ENCODE results near the gene MXD1. TPM values are rescaled to one million over a fixed set of nuclear protein-coding genes. Genes with fewer than 3 reads are reported as not detected.
"Not testable (repeated sequence)": the region's sequence is repeated elsewhere in the genome, so short reads cannot be mapped to it uniquely, and the experiment has no call there.

The MXD1 gene
- total and polyA plus RNA-seq, 2 of the 4 experiments (the other 2 are of a cell fraction): 2.0 to 3.7 TPM

GRCh38 chr2:69890881-69891280 lies 24.0 kb upstream of the MXD1 start:
- intact Hi-C loops (cut with micrococcal nuclease) (no loop called here), dilution Hi-C loops (cut with HindIII; ENCODE audit: low sequenced_read_pairs, unreplicated experiment) (no loop called here), in situ Hi-C loops (cut with MboI; ENCODE audit: low sequenced_read_pairs) (no loop called here)
- Histone ChIP-seq H2BK120ac (ENCODE audit: low read depth, low read length) (no peak overlapping the region), H3K56ac (ENCODE audit: extremely low read depth, insufficient read depth, low read length) (no peak overlapping the region), H2BK20ac (ENCODE audit: low read depth, low read length) (no peak overlapping the region), H4K5ac (ENCODE audit: low read depth, low read length) (no peak overlapping the region), H3K14ac (replicated peaks; ENCODE audit: low read depth, low read length) (no peak overlapping the region), H3K4ac (ENCODE audit: low read depth, low read length) (no peak overlapping the region), H3K9ac (ENCODE audit: low read depth, low read length) (no peak overlapping the region), H3K9me1 (ENCODE audit: insufficient read depth, low read length) (no peaks in the 10 kb centered on the region), H4K91ac (ENCODE audit: insufficient read depth, low read depth, low read length) (no peak overlapping the region), H2BK15ac (ENCODE audit: low read depth, low read length) (no peak overlapping the region), H2BK5ac (ENCODE audit: low read depth, low read length, poor library complexity, severe bottlenecking) (no peak overlapping the region), H4K20me1 (ENCODE audit: insufficient read depth, low read length) (no peaks in the 10 kb centered on the region; the same call in 1 of the 2 replicates), H3K4me3 (ENCODE audit: insufficient read depth, low read depth, low read length) (no peak overlapping the region), H2AFZ (replicated peaks; ENCODE audit: low read length, poor library complexity) (no peak overlapping the region), H3K23ac (ENCODE audit: low read depth, low read length) (no peak overlapping the region), H2AK5ac (ENCODE audit: low read depth, low read length) (no peak overlapping the region), H3K36me3 (ENCODE audit: control insufficient read depth, insufficient read depth, low read length) (peaks cover 3% of the 10 kb centered on the region), H2AK9ac (replicated peaks; ENCODE audit: low read depth, low read length, poor library complexity) (no peak overlapping the region), H3K9me3 (ENCODE audit: control insufficient read depth, insufficient read depth, low read length) (peaks cover 2% of the 10 kb centered on the region; the same call in 1 of the 2 replicates), H3K27me3 (ENCODE audit: control insufficient read depth, insufficient read depth, low read length) (no peaks in the 10 kb centered on the region), H3K4me2 (ENCODE audit: low read depth, low read length) (no peak overlapping the region), H3K79me1 (ENCODE audit: low read depth in 1 of 2, low read length in 2 of 2) (peaks cover 11 to 21% of the 10 kb centered on the region in 2 experiments; a peak in 2 of 4 replicates), H3K4me1 (ENCODE audit: control insufficient read depth, insufficient read depth, low read length) (peaks cover 4% of the 10 kb centered on the region; the same call in 1 of the 2 replicates), H3K18ac (ENCODE audit: low read depth, low read length) (no peak overlapping the region), H3K27ac (ENCODE audit: insufficient read depth, low read length) (no peak overlapping the region), H4K8ac (ENCODE audit: low read depth in 2 of 2, low read length in 2 of 2) (no peak overlapping the region)
- ATAC-seq (ENCODE audit: low read depth): no peak
- no CpG with 5 or more reads among the region's 1 CpG for WGBS, 2 experiments (ENCODE audit: extremely low coverage in 2 of 2, insufficient read length in 1 of 2)
- DNase-seq: no peak
- CTCF ChIA-PET: no interaction called here
- no TSS peak for BruUV-seq (replicated peaks)
- POLR2A ChIA-PET (ENCODE audit: unreplicated experiment): no interaction called here
- TF ChIP-seq FOS (IDR thresholded peaks at IDR 0.05; ENCODE audit: low read depth, low read length) (no peak), CHD1 (IDR thresholded peaks at IDR 0.05; ENCODE audit: low read depth, low read length) (no peak), MAFK (IDR thresholded peaks at IDR 0.05; ENCODE audit: low read depth, low read length) (no peak), MXI1 (IDR thresholded peaks at IDR 0.05; ENCODE audit: borderline replicate concordance, low read depth, low read length) (no peak), SMC3 (IDR thresholded peaks at IDR 0.05; ENCODE audit: low read depth, low read length) (no peak), RAD21 (IDR thresholded peaks at IDR 0.05; ENCODE audit: low read length) (no peak), NFE2L2 (IDR thresholded peaks at IDR 0.05; ENCODE audit: low read depth, low read length) (no peak), ELK1 (IDR thresholded peaks at IDR 0.05; ENCODE audit: borderline replicate concordance, low read depth, low read length) (no peak)

GRCh38 chr2:69892838-69893424 lies 22.0 kb upstream of the MXD1 start:
- H3K4me3 ChIP-seq (ENCODE audit: insufficient read depth, low read depth, low read length); H3K4ac ChIP-seq (ENCODE audit: low read depth, low read length); H3K23ac ChIP-seq (ENCODE audit: low read depth, low read length); ATAC-seq (ENCODE audit: low read depth); H3K18ac ChIP-seq (ENCODE audit: low read depth, low read length); H3K36me3 ChIP-seq (ENCODE audit: control insufficient read depth, insufficient read depth, low read length); BruUV-seq (replicated peaks); H2AFZ ChIP-seq (replicated peaks; ENCODE audit: low read length, poor library complexity); H2BK120ac ChIP-seq (ENCODE audit: low read depth, low read length); H2BK15ac ChIP-seq (ENCODE audit: low read depth, low read length); H2AK5ac ChIP-seq (ENCODE audit: low read depth, low read length); H2AK9ac ChIP-seq (replicated peaks; ENCODE audit: low read depth, low read length, poor library complexity); H3K4me2 ChIP-seq (ENCODE audit: low read depth, low read length); H3K27ac ChIP-seq (ENCODE audit: insufficient read depth, low read length); H3K4me1 ChIP-seq (ENCODE audit: control insufficient read depth, insufficient read depth, low read length); H3K56ac ChIP-seq (ENCODE audit: extremely low read depth, insufficient read depth, low read length); POLR2A ChIA-PET (ENCODE audit: unreplicated experiment); H4K20me1 ChIP-seq (ENCODE audit: insufficient read depth, low read length); H3K9me3 ChIP-seq (ENCODE audit: control insufficient read depth, insufficient read depth, low read length); H3K14ac ChIP-seq (replicated peaks; ENCODE audit: low read depth, low read length); DNase-seq; H3K9ac ChIP-seq (ENCODE audit: low read depth, low read length); H3K9me1 ChIP-seq (ENCODE audit: insufficient read depth, low read length); dilution Hi-C loops (cut with HindIII; ENCODE audit: low sequenced_read_pairs, unreplicated experiment); H2BK20ac ChIP-seq (ENCODE audit: low read depth, low read length); H2BK5ac ChIP-seq (ENCODE audit: low read depth, low read length, poor library complexity, severe bottlenecking); in situ Hi-C loops (cut with MboI; ENCODE audit: low sequenced_read_pairs); H4K91ac ChIP-seq (ENCODE audit: insufficient read depth, low read depth, low read length); H3K27me3 ChIP-seq (ENCODE audit: control insufficient read depth, insufficient read depth, low read length): not testable (repeated sequence)
- peak overlapping the region; percentile 97 to 98 for H4K8ac ChIP-seq (ENCODE audit: low read depth in 2 of 2, low read length in 2 of 2)
- intact Hi-C loops (cut with micrococcal nuclease): loop anchor here (2.0 kb wide), 1 partner anchor 168 kb away; no protein-coding TSS in a partner anchor
- H3K79me1 ChIP-seq (ENCODE audit: low read depth in 1 of 2, low read length in 2 of 2): peaks cover 11 to 30% of the 10 kb centered on the region in 2 experiments; a peak in 2 of 4 replicates
- peak overlapping the region; percentile 77 for H4K5ac ChIP-seq (ENCODE audit: low read depth, low read length)
- CTCF ChIA-PET: interaction anchor here (1.1 to 1.2 kb wide), 2 partner anchors 10 to 168 kb away, joined by 3 to 7 read pairs; no protein-coding TSS in a partner anchor
- no CpG with 5 or more reads among the region's 7 CpGs for WGBS, 2 experiments (ENCODE audit: extremely low coverage in 2 of 2, insufficient read length in 1 of 2)
